T follicular helper cell (primary cell): ENCODE measurements around the gene LGMN.

Source experiments
- DNase-seq: peaks from one replicate; pipeline ENCODE4 v3.0.0-alpha.2; 2020; ENCODE audit warnings: low read depth

The LGMN gene

GRCh38 chr14:92760524-92760805, 12.0 kb upstream of the LGMN start:
- DNase-seq = no peak

DNA sequence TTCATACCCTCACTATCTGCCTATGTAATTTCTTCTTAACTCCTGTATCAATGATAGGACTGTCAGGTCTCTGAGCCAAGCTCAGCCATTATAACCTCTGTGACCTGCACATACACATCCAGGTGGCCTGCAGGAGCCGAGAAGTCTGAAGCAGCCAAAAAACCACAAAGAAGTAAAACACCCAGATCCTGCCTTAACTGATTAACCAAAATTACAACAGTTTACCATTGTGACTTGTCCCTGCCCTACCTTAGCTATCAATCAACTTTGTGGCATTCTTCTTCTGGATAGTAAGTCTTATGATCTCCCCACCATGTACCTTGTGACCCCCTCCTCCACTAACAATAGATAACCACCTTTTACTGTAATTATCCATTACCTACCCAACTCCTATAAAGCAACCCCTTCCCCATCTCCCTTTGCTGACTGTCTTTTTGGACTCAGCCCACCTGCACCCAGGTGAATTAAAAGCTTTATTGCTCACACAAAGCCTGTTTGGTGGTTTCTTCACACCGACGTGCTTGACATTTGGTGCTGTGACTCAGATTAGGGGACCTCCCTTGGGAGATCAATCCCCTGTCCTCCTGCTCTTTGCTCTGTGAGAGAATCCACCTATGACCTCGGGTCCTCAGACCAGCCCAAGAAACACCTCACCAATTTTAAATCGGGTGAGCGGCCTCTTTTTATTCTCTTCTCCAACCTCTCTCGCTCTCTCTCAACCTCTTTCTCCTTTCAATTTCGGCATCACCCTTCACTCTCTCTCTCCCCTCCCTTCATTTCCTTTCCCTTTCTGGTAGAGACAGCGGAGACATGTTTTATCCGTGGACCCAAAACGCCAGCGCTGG, 11.5 kb upstream of the LGMN start:
- no peak for DNase-seq

- DNase-seq = no peak
Observed at GRCh38 chr14:92759300-92759678, 10.9 kb upstream of the LGMN start.

DNA sequence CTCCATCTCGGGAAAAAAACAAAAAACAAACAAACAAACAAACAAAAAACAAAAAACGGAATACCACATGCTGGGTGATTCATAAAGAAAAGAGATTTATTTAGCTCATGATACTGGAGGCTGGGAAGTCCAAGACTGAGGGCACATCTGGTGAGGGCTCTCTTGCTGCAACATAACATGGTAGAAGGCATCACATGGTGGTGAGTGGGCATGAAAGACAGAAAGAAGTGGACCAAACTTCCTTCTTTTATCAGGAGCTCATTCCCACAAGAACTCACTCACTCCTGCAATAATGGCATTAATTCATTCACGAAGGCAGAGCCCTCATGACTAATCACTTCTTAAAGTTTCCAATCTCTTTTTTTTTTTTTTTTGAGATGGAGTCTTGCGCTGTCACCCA, 8.0 kb upstream of the LGMN start:
- DNase-seq = no peak

GRCh38 chr14:92755495-92755894, 7.1 kb upstream of the LGMN start:
- DNase-seq = no peak

DNA sequence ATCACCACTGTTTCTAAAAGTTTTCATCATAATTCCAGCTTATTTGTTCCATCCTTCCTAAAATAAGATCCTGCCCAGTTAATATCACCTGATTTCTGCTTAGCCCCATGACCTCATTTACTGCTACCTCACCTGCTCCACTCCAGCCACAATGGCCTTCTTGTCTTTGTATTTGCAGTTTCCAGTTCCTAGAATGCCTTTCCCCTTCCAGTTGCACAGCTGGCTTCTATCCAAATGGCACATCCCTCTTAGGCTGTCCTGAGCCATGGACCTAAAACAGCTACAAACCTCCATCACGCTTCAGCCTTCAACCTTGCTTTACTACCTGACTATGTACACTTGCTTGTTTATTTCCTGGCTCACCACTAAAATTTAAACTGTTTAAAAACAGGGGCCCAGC, 6.5 kb upstream of the LGMN start:
- no peak for DNase-seq

DNA sequence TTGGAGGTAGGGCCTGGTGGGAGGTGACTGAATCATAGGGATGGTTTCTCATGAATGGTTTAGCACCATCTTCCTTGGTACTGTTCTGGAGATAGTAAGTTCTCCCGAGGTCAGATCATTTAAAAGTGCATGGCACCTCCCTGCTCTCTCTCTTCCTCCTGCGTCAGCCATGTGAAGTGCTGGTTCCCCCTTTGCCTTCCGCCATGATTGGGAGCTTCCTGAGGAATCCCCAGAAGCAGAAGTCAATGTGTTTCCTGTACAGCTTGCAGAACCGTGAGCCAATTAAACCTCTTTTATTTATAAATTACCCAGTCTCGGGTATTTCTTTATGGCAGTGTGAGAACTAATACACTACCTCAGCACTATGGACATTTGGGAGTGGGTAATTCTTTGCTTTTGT, 4.8 kb upstream of the LGMN start:
- DNase-seq = no peak

DNA sequence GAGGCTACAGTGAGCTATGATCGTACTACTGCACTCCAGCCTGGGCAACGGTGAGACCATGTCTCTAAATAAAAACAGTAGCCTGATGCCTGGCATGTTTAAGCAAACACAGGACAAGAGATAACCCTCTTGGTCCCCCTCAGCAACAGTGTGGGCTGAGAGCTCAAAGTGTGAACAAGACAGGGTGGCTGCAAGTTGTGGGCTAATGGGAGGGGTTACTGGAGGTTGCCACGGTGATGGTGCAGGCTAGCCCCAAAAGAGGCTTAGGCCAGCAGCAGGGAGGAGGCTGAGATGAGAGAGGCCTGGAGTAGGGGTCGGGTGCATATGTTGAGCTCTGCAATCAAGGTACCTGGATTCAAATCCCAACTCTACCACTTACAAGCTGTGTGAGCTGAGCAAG, 3.4 kb upstream of the LGMN start:
- DNase-seq = no peak

GRCh38 chr14:92750994-92751400, 2.6 kb upstream of the LGMN start:
- DNase-seq = no peak

DNA sequence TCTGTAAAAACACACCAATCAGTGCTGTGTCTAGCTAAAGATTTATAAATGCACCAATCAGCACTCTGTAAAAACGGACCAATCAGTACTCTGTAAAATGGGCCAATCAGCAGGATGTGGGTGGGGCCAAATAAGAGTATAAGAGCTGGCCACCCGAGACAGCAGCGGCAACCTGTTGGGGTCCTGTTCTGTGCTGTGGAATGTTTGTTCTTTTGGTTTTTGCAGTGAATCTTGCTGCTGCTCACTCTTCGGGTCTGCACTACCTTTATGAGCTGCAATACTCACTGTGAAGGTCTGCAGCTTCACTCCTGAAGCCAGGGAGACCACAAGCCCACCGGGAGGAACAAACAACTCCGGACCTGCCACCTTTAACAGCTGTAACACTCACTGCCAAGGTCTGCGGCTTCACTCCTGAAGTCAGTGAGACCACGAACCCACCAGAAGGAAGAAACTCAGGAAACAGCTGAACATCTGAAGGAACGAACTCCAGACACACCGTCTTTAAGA, 1.8 kb upstream of the LGMN start:
- peak; percentile 30 for DNase-seq

- DNase-seq = no peak
Observed at GRCh38 chr14:92747701-92748258, 647 bp downstream of the LGMN start.

DNA sequence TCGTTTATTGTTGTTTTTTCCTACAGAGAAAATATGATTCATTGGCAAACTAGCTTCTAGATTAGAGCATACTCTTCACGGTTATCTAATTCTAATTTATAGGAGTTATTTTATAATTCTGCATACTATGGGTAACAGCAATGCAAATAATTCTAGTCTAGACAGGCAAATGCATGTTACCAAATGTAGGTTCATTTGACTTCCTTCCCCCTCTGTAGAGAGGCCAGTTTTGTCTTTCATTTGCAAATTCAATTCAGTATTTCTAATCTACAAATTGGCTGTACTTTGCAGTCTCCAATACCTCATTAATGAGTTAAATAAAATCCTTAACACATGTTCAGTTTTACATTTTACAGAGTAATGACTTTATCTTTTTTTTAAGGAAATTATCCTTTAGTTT, 4.2 kb downstream of the LGMN start:
- no peak for DNase-seq

DNA sequence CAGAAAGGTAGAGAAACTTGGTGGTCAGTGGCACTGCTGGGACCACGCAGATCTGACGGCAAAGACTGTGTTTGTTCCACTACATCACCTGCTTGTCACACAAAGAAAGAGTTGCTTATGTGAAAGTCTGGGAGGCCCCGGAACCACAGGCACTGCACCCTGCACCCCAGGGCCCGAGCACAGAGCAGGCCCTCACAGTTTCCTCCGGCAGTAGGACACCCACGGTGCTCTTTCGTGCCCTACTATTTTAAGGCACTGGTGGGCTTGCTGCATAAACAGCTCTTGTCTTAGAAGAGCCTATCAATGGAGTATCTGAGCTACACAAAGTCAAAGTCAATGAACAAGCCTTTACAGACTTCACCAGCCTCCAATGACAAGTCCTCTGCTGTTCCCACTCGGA, 8.0 kb downstream of the LGMN start:
- no peak for DNase-seq

- no peak for DNase-seq
Observed at GRCh38 chr14:92737619-92738188, 10.7 kb downstream of the LGMN start.

GRCh38 chr14:92737206-92737605, 11.2 kb downstream of the LGMN start:
- no peak for DNase-seq

DNA sequence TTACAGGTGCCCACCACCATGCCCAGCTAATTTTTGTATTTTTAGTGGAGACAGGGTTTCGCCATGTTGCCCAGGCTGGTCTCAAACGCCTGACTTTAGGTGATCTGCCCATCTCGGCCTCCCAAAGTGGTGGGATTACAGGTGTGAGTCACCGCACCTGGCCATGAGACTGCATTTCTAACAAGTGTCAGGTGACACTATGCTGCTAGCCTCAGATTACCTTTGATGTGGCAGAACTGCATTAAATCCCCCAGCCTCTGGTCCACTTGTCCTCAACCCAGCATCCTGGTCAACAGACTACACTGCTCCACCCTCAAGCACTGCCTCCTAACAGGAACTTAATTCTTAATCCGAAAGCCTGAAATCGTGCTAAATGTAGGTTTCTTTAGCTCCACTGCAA, 13.1 kb downstream of the LGMN start:
- DNase-seq = no peak

DNA sequence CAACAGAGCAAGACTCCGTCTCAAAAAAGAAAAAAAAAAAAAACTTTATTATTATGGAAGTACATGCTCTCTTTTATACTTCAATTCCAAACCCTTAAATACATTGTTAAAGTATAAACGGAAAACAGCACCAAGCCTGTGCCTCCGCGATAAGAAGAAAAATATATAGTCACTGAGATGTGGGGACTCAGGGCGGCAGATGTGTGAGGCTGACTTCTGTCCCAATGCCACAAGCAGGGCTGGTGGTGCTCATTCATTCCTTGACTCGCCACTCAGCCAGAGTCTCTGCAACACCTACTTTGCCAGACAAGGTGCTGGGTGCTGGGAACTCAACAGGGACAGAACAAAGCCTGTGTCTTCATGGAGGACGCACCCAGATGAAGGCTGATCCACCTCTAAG, 13.8 kb downstream of the LGMN start:
- no peak for DNase-seq

GRCh38 chr14:92733007-92733406, 15.4 kb downstream of the LGMN start:
- DNase-seq = no peak

DNA sequence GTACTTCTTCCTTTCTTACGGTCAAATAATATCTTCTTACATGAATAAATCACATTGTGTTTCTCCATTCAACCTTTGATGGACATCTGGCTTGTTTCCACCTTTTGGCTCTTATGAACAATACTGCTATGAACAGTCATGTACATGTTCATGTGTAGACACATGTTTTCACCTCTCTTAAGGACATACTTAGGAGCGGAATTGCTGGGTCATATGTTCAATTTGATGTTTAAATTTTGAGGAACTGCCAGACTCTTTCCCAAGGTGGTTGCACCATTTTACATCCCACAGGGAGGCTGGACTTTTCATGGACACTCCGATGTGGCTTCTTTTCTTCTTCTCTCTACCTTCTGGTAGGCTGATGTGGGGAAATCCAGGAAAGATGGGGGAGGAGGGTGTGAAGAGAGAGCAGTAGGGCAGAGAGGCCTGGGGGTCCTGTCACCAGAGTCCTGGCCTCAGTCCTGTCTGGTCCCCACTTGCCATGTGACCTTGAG, 16.8 kb downstream of the LGMN start:
- no peak for DNase-seq

DNA sequence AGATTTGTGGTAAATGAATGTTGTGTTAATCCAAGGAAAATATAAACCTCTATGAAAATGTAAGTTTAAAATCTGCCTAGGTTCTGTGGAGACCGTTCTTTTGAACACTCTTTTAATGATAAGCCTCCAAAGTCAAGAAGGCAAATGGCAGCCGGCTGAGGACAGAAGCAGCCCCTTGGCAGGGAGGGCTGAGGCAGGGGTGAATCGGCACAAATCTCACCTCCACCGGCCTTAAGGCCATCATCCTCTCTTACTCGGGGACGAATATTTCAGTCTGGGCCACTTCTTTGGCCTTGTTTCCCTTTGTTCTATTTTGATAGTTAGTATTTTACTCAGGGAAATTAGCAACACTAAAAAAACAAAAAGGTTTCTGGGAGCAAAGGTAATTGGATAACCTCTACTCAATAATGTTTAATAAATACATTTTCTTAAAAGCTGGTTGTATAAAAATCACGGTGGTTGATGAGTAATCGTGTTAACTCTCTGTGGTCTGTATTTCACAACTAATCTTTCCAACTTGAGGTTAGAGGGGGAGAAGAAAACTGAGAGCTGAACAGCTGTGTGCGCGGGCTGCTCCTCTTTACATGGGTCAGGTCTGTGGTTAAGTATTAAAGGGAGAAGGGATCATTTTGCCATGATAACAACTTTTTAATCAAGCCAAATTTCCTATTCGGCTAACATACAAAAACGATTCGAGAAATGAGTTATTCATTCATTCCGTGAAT, 18.6 kb downstream of the LGMN start:
- no peak for DNase-seq

DNA sequence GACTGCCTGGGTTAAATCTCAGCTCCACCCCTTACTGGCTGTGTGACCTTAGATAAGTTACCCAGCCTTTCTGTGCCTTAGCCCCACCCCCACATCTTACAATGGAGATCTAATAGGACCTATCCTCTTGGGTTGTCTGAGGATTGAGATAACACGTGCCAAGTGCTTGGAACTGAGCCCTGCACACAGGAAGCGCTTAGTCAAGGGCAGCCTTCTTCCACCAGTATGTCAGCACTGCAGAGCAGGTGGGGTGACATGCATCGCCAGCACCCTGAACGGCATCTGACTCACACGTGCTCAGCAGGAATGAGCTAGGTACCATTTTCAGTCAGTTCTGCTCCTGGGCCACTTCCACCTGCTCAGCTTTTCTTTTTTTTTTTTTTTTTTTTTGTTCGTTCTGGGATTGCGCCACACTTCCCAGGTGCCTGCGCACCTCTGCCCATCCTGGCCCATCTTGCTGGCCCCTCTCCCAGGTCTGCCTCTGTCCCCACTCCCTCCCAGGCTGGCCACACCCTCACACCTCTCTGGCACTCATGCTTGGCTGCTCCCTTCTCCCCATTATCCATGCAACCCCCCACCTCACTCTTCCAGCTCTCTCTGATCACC, 19.6 kb downstream of the LGMN start:
- no peak for DNase-seq

GRCh38 chr14:92726933-92727262, 21.5 kb downstream of the LGMN start:
- DNase-seq = no peak
